Endothelial cell of umbilical vein (primary cell): ENCODE data around the gene NUDT3.

Experiments
- MYC ChIP-seq: IDR thresholded peaks from one replicate; pipeline ENCODE4 v1.6.1; 2011; ENCODE audit warnings: mild to moderate bottlenecking, low read depth, low read length
- POLR2A ChIP-seq: IDR thresholded peaks from 2 replicates; pipeline ENCODE4 v1.6.1; 2012; ENCODE audit warnings: low read depth, mild to moderate bottlenecking, control low read depth, low read length
- TF ChIP-seq, protein P1 (sequence below), 2 donors: IDR thresholded peaks; 1 replicate in 1 of 2; 2 replicates in 1 of 2; pipeline ENCODE4 v1.5.1; 2011; ENCODE audit warnings: low read length in 2 of 2, mild to moderate bottlenecking in 2 of 2, moderate library complexity in 2 of 2, control low read depth in 1 of 2, inconsistent platforms in 1 of 2, low read depth in 1 of 2; ENCODE audit not compliant: insufficient read depth in 1 of 2; ENCODE audit errors: extremely low read depth in 1 of 2

DNA sequence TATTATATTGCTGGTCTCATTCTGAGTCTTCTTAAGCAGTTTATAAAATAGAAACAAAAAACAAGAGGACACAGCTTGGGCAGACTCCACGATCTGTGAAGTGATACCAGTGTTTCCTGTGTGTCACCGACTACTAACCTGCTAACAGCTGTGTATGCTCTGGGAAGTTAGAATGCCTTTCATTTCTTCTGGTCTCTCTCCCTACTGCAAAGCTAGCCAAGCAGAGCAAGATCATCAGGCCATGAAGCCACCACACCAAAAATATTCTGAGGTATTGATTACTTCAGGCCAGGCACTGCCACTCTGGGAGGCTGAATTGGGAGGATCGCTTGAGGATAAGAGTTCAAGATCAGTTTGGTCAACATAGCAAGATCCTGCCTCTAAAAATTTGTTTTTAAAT is 96.7 kb downstream of the NUDT3 start:
- TF ChIP-seq POLR2A (no peak), MYC (no peak)
- TF ChIP-seq, protein P1, sequence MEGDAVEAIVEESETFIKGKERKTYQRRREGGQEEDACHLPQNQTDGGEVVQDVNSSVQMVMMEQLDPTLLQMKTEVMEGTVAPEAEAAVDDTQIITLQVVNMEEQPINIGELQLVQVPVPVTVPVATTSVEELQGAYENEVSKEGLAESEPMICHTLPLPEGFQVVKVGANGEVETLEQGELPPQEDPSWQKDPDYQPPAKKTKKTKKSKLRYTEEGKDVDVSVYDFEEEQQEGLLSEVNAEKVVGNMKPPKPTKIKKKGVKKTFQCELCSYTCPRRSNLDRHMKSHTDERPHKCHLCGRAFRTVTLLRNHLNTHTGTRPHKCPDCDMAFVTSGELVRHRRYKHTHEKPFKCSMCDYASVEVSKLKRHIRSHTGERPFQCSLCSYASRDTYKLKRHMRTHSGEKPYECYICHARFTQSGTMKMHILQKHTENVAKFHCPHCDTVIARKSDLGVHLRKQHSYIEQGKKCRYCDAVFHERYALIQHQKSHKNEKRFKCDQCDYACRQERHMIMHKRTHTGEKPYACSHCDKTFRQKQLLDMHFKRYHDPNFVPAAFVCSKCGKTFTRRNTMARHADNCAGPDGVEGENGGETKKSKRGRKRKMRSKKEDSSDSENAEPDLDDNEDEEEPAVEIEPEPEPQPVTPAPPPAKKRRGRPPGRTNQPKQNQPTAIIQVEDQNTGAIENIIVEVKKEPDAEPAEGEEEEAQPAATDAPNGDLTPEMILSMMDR (IDR thresholded peaks at IDR 0.05; ENCODE audit: extremely low read depth in 1 of 2, insufficient read depth in 1 of 2, low read depth in 1 of 2, low read length in 2 of 2): no peak
